HG03060 (cell line): ENCODE results near the gene DUSP28.
"Not testable (repeated sequence)": the region's sequence is repeated elsewhere in the genome, so short reads cannot be mapped to it uniquely, and the experiment has no call there.

Source experiments
- ATAC-seq: cut with Tn5 transposase; IDR thresholded peaks from one replicate; pipeline ENCODE4 v1.9.1; 2021; ENCODE audit warnings: low read depth, moderate number of reproducible peaks; ENCODE audit not compliant: unreplicated experiment

DUSP28 gene

DNA sequence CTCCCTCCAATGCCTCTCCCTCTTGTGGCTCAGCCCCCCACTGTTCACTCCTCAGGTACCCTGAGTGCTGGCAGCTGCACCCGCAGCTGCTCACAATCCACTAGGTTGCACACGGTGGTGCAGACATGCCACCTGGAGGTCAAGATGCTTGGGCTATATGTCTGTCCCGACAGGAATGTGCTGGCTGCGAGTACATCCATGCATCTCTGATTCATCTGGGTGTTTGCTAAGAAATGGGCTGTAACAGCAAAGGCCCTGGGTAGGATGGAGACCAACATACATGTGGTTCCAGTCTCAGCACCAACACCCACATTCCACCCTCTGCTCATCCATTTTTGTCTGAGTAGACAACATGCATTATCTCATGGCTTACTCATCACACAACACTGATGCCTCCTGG is 33.6 kb upstream of the DUSP28 start:
- no peak for ATAC-seq

DNA sequence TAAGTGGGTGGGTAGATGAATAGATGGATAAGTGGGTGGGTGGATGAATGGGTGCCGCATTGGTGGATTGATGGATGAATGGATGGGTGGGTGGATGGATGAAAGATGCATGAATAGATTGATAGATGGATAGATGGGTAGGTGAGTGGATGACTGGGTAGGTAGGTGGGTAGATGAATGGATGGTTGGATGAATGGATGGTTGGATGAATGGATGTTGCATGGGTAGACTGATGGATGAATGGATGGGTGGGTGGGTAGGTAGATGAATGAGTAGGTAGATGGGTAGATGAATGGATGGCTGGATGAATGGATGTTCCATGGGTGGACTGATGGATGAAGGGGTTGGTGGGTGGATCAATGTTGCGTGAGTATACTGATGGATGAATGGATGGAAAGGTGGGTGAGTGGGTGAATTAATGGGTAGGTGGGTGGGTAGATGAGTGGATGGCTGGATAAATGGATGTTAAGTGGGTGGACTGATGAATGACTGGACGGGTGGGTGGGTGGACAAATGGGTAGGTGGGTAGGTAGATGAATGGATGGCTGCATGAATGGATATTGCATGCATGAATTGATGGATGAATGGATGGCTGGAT is 32.9 kb upstream of the DUSP28 start:
- no peak for ATAC-seq

DNA sequence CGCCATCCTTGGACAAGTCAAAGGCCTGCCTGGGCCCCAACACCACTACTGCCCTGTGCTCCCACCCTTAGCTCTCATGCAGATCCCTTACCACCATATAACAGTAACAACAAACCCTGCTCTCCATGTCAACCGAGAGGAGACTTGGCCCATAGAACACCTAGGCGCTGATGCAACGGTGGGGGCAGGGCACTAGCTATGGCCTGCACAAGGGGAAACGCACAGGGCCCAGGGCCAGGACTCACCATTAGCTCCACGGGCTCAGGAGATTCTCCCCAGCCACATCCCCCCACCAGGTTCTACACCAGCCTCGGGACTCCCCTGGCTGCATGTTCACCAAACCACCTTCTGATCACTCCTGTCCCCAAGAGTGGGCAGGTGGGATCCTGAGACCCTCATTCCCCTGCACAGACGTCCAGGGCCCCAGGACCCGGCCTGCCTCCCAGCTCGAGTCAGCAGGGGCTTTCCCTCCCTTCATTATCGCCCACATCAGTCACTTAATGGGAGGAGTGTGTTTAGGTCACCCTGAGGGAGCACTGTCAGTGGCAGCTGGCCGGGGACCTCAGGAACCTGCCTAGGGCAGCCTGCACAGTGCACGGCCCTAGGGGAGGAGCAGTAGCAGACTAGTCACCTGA is 31.6 kb upstream of the DUSP28 start:
- ATAC-seq: no peak

GRCh38 chr2:240529344-240529999 is 30.7 kb upstream of the DUSP28 start:
- ATAC-seq: no peak

DNA sequence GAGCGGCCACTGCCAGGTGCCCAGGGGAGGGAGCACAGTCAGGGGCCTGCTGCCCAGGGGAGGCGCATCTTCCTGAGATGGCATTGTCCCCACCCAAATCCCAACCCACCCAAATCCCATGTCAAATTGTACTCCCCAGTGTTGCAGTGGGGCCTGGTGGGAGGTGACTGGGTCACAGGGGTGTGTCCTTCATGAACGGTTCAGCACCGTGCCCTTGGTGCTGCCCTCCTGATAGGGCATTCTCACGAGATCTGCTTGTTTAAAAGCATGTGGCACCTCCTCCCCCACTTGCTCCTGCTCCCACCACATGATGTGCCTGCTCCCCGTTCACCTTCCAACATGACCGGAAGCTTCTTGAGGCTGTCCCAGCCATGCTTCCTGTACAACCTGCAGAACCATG is 30.0 kb upstream of the DUSP28 start:
- ATAC-seq: no peak

DNA sequence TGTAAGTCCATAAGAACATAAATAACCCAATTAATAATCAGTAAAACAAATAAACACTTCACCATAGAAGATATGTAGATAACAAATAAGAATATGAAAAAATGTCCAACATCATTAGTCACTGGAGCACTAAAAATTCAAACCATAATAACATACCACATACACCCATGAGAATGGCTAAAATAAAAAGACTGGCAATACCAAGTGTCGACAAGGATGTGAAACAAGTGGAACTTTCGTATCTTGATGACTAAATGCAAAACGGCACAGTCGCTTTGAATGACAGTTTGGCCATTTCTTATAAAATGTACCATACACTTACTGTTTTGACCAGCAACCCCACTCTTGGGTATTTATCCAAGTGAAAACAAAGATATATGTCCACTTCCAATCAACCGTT is 29.1 kb upstream of the DUSP28 start:
- no peak for ATAC-seq

DNA sequence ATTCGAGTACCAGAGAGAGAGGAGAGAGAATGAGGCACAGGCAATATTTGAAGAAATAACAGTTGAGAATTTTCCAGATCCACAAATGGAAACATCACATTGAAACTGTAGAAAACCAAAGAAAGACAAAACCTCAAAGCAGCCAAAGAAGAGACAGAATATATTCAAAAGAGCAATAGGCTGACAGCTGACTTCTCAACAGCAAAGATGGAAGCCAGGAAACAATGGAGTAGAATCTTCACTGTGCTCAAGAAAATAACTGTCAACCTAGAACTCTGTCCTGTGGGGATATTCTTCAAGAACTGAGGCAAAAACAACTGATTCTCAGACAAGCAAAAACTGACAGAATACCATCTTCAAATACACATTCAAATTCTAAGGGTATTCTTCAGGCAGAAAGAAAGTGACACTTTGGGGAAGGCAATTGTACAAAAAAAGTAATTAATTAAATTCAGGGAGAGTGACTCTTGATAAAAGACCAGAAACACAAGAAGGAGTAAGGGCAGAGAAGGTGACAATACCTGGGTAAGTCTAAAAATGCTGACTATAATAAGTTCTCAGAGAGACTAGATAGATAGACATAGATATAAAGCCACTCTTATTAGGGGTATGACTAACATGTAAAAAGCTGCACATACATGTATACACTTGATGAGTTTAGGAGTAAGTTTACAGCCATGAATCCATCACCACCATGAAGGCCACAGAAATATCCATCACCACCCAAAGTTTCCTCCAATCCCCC is 28.0 kb upstream of the DUSP28 start:
- ATAC-seq: no peak

DNA sequence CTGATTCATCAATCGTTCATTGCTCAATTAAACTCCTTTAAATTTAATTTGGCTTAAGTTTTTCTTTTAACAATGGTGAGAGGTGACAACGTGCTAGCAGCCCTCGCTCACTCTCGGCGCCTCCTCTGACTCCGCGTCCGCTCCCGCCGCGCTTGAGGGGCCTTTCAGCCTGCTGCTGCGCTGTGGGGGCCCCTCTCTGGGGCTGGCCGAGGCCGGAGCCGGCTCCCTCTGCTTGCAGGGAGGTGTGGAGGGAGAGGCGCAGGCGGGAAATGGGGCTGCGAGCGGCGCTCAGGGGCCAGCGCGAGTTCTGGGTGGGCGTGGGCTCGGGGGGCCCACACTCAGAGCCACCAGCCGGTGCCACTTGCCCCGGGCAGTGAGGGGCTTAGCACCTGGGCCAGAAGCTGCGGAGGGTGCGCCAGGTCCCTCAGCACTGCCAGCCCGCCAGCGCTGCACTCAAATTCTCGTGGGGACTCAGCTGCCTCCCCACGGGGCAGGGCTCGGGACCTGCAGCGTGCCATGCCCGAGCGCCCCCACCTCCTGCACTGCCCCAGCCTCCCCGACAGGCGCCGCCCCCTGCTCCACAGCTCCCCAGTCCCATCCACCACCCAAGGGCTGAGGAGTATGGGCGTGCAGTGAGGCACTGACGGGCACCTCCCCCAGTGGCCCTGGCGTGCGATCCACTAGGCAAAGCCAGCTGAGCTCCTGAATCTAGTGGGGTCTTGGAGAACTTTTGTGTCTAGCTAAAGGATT is 22.0 kb upstream of the DUSP28 start:
- no peak for ATAC-seq

DNA sequence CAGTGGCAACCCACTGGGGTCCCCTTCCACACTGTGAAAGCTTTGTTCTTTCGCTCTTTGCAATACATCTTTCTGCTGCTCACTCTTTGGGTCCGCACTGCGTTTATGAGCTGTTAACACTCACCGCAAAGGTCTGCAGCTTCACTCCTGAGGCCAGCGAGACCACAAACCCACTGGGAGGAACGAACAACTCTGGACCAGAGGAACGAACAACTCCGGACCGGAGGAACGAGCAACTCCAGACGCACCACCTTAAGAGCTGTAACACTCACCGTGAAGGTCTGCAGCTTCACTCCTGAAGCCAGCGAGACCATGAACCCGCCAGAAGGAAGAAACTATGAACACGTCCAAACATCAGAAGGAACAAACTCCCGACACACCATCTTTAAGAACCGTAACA is 21.1 kb upstream of the DUSP28 start:
- not testable (repeated sequence) for ATAC-seq

- no peak for ATAC-seq
These were observed 20.3 kb upstream of the DUSP28 start for GRCh38 chr2:240539906-240540305.

GRCh38 chr2:240551288-240551687 is 8.9 kb upstream of the DUSP28 start:
- no peak for ATAC-seq

GRCh38 chr2:240551811-240552210 is 8.3 kb upstream of the DUSP28 start:
- ATAC-seq: no peak

DNA sequence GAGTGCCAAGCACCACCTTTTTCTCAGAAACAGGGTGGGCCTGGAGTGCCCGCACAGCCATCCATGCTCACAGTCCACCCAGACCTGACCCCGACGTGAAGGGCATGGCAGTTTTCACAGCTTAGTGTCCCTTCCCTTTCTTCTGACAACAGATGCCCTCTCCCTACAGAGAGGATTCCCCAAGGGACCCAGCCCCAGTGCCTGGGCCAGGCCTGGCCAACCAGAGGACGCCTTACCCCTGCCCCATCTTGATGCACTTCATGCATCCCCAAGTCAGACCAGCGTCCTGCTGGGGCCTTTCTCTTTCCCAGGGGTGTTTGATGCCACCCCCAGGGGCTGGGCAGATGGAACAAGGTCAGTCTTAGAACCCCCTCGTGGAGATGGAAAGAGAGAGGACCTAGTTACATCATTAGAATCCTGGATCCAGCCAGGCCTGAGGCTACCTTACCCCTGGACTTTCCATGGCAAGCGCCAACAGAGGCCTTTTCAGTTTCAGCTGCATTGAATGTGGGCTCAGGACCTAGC is 6.1 kb upstream of the DUSP28 start:
- no peak for ATAC-seq

- ATAC-seq: no peak
These were observed 5.2 kb upstream of the DUSP28 start for GRCh38 chr2:240554767-240555493.

DNA sequence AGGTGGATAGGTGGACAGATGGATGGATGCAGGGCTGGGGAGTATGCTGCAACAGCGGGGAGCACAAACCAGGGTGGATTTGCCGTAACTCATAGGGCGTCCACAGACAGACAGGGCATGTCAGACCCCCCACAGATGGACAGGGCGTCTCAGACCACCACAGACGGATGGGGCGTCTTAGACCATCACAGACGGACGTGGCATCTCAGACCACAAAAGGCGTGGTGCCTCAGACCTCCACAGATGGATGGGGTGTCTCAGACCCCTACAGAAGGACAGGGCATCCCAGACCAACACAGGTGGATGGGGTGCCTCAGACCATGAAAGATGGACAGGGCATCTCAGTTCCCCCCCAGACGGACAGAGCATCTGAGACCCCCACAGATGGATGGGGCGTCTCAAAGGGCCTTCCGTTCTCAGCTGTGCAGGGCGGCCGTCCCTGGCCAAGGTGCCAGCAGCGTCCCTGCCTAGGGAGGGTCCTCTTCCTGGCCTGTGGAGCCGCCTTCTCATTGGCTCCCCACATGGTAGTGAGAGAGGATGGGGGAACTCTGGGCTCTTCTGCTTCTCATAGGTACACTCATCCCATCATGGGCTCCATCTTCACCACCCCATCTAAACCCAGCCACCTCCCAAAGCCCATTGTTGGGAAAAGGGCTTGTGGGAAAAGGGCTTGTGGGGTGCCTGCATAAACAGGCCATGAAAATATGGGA is 4.5 kb upstream of the DUSP28 start:
- no peak for ATAC-seq

- ATAC-seq: no peak
These were observed 3.5 kb upstream of the DUSP28 start for GRCh38 chr2:240556553-240557100.

DNA sequence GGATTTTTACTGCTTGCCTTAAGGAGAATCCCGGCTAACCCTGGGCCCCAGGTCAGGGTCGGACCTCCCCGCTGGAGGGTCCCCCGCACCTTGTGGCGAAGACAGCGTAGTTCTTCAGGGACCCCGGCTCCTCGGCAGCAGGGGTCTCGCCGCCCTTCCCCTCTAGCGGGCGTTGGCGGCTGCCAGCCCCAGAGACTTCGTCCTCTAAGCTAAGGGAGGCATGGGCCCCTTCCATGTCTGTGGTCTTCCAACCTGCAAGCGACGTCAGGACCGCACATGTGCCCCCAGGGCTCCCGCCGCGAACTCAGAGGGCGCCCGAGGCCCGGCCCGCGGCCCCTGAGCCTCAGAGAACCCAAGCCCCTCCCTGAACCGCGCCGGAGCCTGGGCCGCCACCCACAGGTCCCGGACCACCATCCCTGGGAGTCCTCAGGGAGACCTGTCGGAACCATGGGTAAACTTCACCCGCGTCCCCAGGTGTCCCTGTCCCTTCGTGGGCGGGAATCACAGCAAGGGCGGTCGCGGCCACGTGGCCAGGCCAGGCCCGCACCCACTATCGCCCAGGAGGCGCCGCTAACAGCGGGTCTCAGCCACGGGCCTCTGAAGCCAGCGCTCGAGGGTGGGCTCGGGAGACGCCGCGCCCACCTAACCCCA is 2.9 kb upstream of the DUSP28 start:
- ATAC-seq: no peak

DNA sequence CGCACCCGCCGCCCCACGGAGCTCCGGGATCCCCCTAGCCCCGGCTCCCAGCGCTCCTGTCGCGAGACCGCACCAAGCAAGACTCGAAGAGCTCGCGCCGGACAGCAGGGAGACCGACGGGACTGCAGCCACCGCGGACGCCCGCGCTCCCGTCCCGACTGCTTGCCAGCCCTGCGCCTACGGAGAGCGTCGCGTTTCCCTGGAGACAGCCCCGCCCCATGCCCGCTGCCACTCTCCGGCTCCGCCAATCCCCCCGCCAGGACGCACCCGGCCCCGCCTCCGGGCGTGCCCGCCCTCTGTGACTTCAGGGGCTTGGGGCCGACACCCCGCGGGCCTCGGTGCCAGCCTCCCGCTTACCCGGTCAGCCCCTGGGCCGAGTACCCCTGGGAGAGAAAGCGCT is 2.3 kb upstream of the DUSP28 start, which contains the start of gene ANKMY1:
Gene ANKMY1 (minus strand): TSS at position 181 of the 400 bp plus-strand sequence. CDS start 653 bp downstream, outside the sequence.
- no peak for ATAC-seq
